WTC11 (cell line): ENCODE results near the gene FBXW2. TPM values are rescaled to one million over a fixed set of nuclear protein-coding genes. Genes with fewer than 3 reads are reported as not detected.

ENCODE experiments used
- ATAC-seq: fragments of 200-7000 bp; cut with Tn5 transposase; 2 replicates; pipeline ENCODE4 v1.10.0; 2021; ENCODE audit warnings: mild to moderate bottlenecking, moderate library complexity
- CTCF ChIA-PET: fragments of 300-600 bp; sonication (Branson Sonifier 250); formaldehyde crosslinking; loops from one replicate; lab custom pipeline; 2021; ENCODE audit warnings: antibody characterized with exemption; lab: Charles Lee
- POLR2A ChIA-PET: fragments of 350-600 bp; sonication (Branson Sonifier 250); formaldehyde crosslinking; loops from one replicate; lab custom pipeline; 2021; ENCODE audit warnings: antibody characterized with exemption; lab: Charles Lee
- DNase-seq: peaks from one replicate; pipeline ENCODE4 v3.0.0; 2021; ENCODE audit warnings: low spot score
- H3K27ac Mint-ChIP-seq: 2 replicates; pipeline ENCODE4 v1.8.0; 2021; ENCODE audit warnings: mixed read lengths
- H3K27me3 Mint-ChIP-seq: 2 replicates; pipeline ENCODE4 v1.8.0; 2021; ENCODE audit warnings: low read depth, mild to moderate bottlenecking, moderate library complexity, mixed read lengths
- H3K36me3 Mint-ChIP-seq: 2 replicates; pipeline ENCODE4 v1.8.0; 2021; ENCODE audit warnings: mixed read lengths
- H3K4me1 Mint-ChIP-seq: 2 replicates; pipeline ENCODE4 v1.8.0; 2022; ENCODE audit warnings: mixed read lengths
- H3K4me3 Mint-ChIP-seq: 2 replicates; pipeline ENCODE4 v1.8.0; 2021; ENCODE audit warnings: mild to moderate bottlenecking, moderate library complexity, mixed read lengths
- H3K9me3 Mint-ChIP-seq: 2 replicates; pipeline ENCODE4 v1.8.0; 2021; ENCODE audit warnings: mixed read lengths
- ESRRA ChIP-seq: sonication (generic); formaldehyde crosslinking; IDR thresholded peaks from 2 replicates; pipeline ENCODE4 v1.8.1; 2022; ENCODE audit warnings: mild to moderate bottlenecking, missing genetic modification reagents, borderline replicate concordance
- JUN ChIP-seq: sonication (generic); formaldehyde crosslinking; IDR thresholded peaks from 2 replicates; pipeline ENCODE4 v1.8.0; 2023; ENCODE audit warnings: mild to moderate bottlenecking, missing genetic modification reagents
- MXD4 ChIP-seq: fragments of 250-450 bp; sonication (Bioruptor Pico); IDR thresholded peaks from 2 replicates; pipeline ENCODE4 v1.8.0; 2021; ENCODE audit warnings: mild to moderate bottlenecking, moderate library complexity, borderline replicate concordance
- NR2C2 ChIP-seq: sonication (generic); formaldehyde crosslinking; IDR thresholded peaks from 2 replicates; pipeline ENCODE4 v1.8.0; 2022; ENCODE audit warnings: mild to moderate bottlenecking, missing genetic modification reagents
- NR3C1 ChIP-seq: sonication (generic); formaldehyde crosslinking; conservative IDR thresholded peaks from 2 replicates; pipeline ENCODE4 v1.8.1; 2023; ENCODE audit warnings: low read depth, mild to moderate bottlenecking, missing genetic modification reagents
- RELA ChIP-seq: sonication (generic); formaldehyde crosslinking; IDR thresholded peaks from 2 replicates; pipeline ENCODE4 v1.8.1; 2022; ENCODE audit warnings: missing genetic modification reagents, mild to moderate bottlenecking, borderline replicate concordance
- RORB ChIP-seq: fragments of 250-450 bp; sonication (Bioruptor Pico); IDR thresholded peaks from 2 replicates; pipeline ENCODE4 v1.9.0; 2021; ENCODE audit warnings: mild to moderate bottlenecking
- SMAD4 ChIP-seq: sonication (generic); formaldehyde crosslinking; IDR thresholded peaks from 2 replicates; pipeline ENCODE4 v1.8.0; 2022; ENCODE audit warnings: mild to moderate bottlenecking, missing genetic modification reagents
- SP1 ChIP-seq: sonication (generic); formaldehyde crosslinking; conservative IDR thresholded peaks from 2 replicates; pipeline ENCODE4 v1.8.1; 2022; ENCODE audit warnings: missing genetic modification reagents
- TEAD4 ChIP-seq: sonication (generic); formaldehyde crosslinking; IDR thresholded peaks from 2 replicates; pipeline ENCODE4 v1.8.0; 2022; ENCODE audit warnings: mild to moderate bottlenecking, missing genetic modification reagents
- total RNA-seq: library from RNA; stranded (reverse); gene quantifications from 3 replicates; pipeline ENCODE4 v1.2.3, GENCODE V29; 2021
- TF ChIP-seq, protein P1 (sequence below): sonication (generic); formaldehyde crosslinking; IDR thresholded peaks from 2 replicates; pipeline ENCODE4 v1.8.1; 2023; ENCODE audit warnings: mild to moderate bottlenecking, missing genetic modification reagents, borderline replicate concordance
- TF ChIP-seq, protein P2 (sequence below): fragments of 250-450 bp; sonication (Bioruptor Pico); IDR thresholded peaks from 2 replicates; pipeline ENCODE4 v1.9.0; 2021; ENCODE audit warnings: moderate library complexity, mild to moderate bottlenecking, inconsistent platforms, borderline replicate concordance
- TF ChIP-seq, protein P3 (sequence below): sonication (generic); formaldehyde crosslinking; IDR thresholded peaks from 2 replicates; pipeline ENCODE4 v1.8.0; 2023; ENCODE audit warnings: mild to moderate bottlenecking, missing genetic modification reagents
- TF ChIP-seq, protein P4 (sequence below): fragments of 250-450 bp; sonication (Bioruptor Pico); IDR thresholded peaks from 2 replicates; pipeline ENCODE4 v2.1.2; 2022; ENCODE audit warnings: mild to moderate bottlenecking, moderate library complexity
- TF ChIP-seq, protein P5 (sequence below): fragments of 250-450 bp; sonication (Bioruptor Pico); IDR thresholded peaks from 2 replicates; pipeline ENCODE4 v1.9.0; 2021; ENCODE audit warnings: mild to moderate bottlenecking
- TF ChIP-seq, protein P6 (sequence below): sonication (generic); formaldehyde crosslinking; IDR thresholded peaks from 2 replicates; pipeline ENCODE4 v1.8.1; 2023; ENCODE audit warnings: mild to moderate bottlenecking, moderate library complexity, missing genetic modification reagents
- TF ChIP-seq, protein P7 (sequence below): sonication (generic); formaldehyde crosslinking; IDR thresholded peaks from 2 replicates; pipeline ENCODE4 v1.8.1; 2022; ENCODE audit warnings: mild to moderate bottlenecking, moderate library complexity, missing genetic modification reagents

FBXW2 gene
- total RNA-seq, 1 experiment from 2014 or later = 59.8 TPM

DNA sequence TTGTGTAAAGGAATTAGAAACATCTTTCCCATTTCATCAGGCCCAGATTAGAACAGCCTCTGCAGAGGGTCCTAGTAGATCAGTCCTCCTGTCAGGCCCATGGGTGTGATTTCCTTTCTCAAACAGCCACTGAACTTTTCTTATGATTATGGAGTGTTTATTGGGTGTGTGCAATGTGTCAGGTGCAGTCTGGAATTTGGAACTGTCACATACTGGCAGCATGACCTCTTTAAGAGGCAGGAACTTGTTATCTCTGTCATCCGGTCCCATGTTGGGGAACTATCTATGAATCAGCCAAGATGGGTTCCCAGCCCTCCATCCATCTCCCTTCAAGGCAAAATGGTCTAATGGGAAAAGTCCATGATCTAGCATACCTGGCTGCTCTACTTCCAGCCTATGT lies 67.3 kb downstream of the FBXW2 start (continued):
- TF ChIP-seq, protein P1, sequence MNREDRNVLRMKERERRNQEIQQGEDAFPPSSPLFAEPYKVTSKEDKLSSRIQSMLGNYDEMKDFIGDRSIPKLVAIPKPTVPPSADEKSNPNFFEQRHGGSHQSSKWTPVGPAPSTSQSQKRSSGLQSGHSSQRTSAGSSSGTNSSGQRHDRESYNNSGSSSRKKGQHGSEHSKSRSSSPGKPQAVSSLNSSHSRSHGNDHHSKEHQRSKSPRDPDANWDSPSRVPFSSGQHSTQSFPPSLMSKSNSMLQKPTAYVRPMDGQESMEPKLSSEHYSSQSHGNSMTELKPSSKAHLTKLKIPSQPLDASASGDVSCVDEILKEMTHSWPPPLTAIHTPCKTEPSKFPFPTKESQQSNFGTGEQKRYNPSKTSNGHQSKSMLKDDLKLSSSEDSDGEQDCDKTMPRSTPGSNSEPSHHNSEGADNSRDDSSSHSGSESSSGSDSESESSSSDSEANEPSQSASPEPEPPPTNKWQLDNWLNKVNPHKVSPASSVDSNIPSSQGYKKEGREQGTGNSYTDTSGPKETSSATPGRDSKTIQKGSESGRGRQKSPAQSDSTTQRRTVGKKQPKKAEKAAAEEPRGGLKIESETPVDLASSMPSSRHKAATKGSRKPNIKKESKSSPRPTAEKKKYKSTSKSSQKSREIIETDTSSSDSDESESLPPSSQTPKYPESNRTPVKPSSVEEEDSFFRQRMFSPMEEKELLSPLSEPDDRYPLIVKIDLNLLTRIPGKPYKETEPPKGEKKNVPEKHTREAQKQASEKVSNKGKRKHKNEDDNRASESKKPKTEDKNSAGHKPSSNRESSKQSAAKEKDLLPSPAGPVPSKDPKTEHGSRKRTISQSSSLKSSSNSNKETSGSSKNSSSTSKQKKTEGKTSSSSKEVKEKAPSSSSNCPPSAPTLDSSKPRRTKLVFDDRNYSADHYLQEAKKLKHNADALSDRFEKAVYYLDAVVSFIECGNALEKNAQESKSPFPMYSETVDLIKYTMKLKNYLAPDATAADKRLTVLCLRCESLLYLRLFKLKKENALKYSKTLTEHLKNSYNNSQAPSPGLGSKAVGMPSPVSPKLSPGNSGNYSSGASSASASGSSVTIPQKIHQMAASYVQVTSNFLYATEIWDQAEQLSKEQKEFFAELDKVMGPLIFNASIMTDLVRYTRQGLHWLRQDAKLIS (CRISPR knock-in tag) = no peak
- TF ChIP-seq MXD4 (CRISPR knock-in tag) (no peak), ESRRA (no peak), NR3C1 (CRISPR knock-in tag) (no peak), JUN (no peak), SP1 (CRISPR knock-in tag) (no peak)
- TF ChIP-seq, protein P2, sequence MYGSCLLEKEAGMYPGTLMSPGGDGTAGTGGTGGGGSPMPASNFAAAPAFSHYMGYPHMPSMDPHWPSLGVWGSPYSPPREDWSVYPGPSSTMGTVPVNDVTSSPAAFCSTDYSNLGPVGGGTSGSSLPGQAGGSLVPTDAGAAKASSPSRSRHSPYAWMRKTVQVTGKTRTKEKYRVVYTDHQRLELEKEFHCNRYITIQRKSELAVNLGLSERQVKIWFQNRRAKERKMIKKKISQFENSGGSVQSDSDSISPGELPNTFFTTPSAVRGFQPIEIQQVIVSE = no peak
- TF ChIP-seq, protein P3, sequence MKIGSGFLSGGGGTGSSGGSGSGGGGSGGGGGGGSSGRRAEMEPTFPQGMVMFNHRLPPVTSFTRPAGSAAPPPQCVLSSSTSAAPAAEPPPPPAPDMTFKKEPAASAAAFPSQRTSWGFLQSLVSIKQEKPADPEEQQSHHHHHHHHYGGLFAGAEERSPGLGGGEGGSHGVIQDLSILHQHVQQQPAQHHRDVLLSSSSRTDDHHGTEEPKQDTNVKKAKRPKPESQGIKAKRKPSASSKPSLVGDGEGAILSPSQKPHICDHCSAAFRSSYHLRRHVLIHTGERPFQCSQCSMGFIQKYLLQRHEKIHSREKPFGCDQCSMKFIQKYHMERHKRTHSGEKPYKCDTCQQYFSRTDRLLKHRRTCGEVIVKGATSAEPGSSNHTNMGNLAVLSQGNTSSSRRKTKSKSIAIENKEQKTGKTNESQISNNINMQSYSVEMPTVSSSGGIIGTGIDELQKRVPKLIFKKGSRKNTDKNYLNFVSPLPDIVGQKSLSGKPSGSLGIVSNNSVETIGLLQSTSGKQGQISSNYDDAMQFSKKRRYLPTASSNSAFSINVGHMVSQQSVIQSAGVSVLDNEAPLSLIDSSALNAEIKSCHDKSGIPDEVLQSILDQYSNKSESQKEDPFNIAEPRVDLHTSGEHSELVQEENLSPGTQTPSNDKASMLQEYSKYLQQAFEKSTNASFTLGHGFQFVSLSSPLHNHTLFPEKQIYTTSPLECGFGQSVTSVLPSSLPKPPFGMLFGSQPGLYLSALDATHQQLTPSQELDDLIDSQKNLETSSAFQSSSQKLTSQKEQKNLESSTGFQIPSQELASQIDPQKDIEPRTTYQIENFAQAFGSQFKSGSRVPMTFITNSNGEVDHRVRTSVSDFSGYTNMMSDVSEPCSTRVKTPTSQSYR (CRISPR knock-in tag) = no peak

DNA sequence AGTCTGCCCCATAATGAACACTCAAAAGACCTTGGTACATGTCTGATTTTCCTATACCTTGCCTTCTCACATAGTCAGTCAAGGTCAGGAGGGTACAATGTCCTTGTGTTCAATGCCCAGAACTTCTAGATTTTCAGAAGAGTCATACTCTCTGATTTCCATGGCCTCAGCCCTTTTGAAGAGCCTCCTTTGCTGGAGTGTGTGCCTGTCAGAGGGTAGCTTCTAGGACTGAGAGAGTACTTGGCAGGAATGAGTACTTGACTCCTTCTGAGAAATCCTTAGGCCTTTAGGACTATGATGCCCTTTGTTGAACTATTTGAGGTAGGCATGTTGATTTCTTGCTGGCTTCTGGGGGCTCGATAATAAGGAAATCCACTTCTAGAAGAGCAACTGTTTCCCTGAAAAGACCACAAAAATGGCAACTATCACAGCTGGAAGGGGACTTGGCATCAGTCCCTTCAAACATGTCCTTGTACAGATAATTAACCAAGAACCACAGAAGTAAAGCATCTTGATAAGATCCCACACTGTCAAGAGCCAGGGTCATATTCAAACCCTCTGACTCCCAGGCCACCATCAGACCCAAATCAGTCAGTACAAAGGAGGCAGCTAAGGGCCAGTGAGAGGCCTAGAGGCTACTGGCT lies 68.3 kb downstream of the FBXW2 start:
- no peak overlapping the region for H3K27ac Mint-ChIP-seq
- ChIA-PET POLR2A (no interaction called here), CTCF (no interaction called here)
- H3K36me3 Mint-ChIP-seq = no peaks in the 10 kb centered on the region
- H3K4me3 Mint-ChIP-seq = no peak overlapping the region
- DNase-seq (no peak), ATAC-seq (no peak)
- peaks cover under 1% of the 10 kb centered on the region; the same call in 1 of the 2 replicates for H3K4me1 Mint-ChIP-seq
- TF ChIP-seq RELA (CRISPR knock-in tag) = no peak
- TF ChIP-seq, protein P4, sequence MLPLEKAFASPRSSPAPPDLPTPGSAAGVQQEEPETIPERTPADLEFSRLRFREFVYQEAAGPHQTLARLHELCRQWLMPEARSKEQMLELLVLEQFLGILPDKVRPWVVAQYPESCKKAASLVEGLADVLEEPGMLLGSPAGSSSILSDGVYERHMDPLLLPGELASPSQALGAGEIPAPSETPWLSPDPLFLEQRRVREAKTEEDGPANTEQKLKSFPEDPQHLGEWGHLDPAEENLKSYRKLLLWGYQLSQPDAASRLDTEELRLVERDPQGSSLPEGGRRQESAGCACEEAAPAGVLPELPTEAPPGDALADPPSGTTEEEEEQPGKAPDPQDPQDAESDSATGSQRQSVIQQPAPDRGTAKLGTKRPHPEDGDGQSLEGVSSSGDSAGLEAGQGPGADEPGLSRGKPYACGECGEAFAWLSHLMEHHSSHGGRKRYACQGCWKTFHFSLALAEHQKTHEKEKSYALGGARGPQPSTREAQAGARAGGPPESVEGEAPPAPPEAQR (CRISPR knock-in tag) = no peak
- TF ChIP-seq SMAD4 (CRISPR knock-in tag) = no peak
- H3K27me3 Mint-ChIP-seq = peaks cover 6% of the 10 kb centered on the region; the same call in 1 of the 2 replicates
- no peaks in the 10 kb centered on the region for H3K9me3 Mint-ChIP-seq

DNA sequence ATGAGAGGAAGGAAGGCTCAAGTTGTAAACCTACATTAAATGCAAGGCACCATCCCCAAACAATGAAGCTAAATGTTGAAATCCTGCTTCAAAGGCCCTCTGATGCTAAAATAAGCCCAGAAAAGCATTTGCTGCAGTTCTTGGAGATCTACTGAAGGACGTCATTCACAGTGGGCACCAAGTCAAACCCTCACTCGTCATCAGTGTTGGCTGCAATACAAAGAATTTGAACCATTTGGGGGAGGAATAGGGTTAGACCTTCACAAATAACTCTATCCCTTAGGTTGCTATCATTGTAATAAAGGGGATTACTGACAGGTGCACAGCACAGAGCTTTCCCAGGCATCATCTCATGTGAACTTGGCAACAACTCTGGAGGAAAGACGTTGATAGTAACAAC lies 69.7 kb downstream of the FBXW2 start:
- ATAC-seq = no peak
- no peaks in the 10 kb centered on the region for H3K4me1 Mint-ChIP-seq
- no peak for DNase-seq
- ChIA-PET CTCF (no interaction called here), POLR2A (no interaction called here)
- peaks cover 6% of the 10 kb centered on the region; the same call in 1 of the 2 replicates for H3K27me3 Mint-ChIP-seq
- H3K9me3 Mint-ChIP-seq = no peaks in the 10 kb centered on the region
- H3K4me3 Mint-ChIP-seq = no peak overlapping the region
- H3K27ac Mint-ChIP-seq = no peak overlapping the region
- H3K36me3 Mint-ChIP-seq = no peaks in the 10 kb centered on the region
- TF ChIP-seq, protein P5, sequence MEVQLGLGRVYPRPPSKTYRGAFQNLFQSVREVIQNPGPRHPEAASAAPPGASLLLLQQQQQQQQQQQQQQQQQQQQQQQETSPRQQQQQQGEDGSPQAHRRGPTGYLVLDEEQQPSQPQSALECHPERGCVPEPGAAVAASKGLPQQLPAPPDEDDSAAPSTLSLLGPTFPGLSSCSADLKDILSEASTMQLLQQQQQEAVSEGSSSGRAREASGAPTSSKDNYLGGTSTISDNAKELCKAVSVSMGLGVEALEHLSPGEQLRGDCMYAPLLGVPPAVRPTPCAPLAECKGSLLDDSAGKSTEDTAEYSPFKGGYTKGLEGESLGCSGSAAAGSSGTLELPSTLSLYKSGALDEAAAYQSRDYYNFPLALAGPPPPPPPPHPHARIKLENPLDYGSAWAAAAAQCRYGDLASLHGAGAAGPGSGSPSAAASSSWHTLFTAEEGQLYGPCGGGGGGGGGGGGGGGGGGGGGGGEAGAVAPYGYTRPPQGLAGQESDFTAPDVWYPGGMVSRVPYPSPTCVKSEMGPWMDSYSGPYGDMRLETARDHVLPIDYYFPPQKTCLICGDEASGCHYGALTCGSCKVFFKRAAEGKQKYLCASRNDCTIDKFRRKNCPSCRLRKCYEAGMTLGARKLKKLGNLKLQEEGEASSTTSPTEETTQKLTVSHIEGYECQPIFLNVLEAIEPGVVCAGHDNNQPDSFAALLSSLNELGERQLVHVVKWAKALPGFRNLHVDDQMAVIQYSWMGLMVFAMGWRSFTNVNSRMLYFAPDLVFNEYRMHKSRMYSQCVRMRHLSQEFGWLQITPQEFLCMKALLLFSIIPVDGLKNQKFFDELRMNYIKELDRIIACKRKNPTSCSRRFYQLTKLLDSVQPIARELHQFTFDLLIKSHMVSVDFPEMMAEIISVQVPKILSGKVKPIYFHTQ (CRISPR knock-in tag) = no peak
- TF ChIP-seq, protein P6, sequence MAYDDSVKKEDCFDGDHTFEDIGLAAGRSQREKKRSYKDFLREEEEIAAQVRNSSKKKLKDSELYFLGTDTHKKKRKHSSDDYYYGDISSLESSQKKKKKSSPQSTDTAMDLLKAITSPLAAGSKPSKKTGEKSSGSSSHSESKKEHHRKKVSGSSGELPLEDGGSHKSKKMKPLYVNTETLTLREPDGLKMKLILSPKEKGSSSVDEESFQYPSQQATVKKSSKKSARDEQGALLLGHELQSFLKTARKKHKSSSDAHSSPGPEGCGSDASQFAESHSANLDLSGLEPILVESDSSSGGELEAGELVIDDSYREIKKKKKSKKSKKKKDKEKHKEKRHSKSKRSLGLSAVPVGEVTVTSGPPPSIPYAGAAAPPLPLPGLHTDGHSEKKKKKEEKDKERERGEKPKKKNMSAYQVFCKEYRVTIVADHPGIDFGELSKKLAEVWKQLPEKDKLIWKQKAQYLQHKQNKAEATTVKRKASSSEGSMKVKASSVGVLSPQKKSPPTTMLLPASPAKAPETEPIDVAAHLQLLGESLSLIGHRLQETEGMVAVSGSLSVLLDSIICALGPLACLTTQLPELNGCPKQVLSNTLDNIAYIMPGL (CRISPR knock-in tag) = no peak
- TF ChIP-seq TEAD4 (CRISPR knock-in tag) = no peak
- TF ChIP-seq, protein P7, sequence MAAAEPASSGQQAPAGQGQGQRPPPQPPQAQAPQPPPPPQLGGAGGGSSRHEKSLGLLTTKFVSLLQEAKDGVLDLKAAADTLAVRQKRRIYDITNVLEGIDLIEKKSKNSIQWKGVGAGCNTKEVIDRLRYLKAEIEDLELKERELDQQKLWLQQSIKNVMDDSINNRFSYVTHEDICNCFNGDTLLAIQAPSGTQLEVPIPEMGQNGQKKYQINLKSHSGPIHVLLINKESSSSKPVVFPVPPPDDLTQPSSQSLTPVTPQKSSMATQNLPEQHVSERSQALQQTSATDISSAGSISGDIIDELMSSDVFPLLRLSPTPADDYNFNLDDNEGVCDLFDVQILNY = no peak
- no peak for TF ChIP-seq NR2C2 (CRISPR knock-in tag)
- TF ChIP-seq RORB (CRISPR knock-in tag) = no peak
